GM13977 (cell line): Measurements from ENCODE around the gene ADAMTS15.

ENCODE experiments used
- DNase-seq: peaks from one replicate; pipeline ENCODE4 v3.0.0; 2012; ENCODE audit warnings: low spot score
- in situ Hi-C: fragments of 300-500 bp; cut with MboI; formaldehyde crosslinking; loops from one replicate; pipeline ENCODE4 v1.12.0; 2022; ENCODE audit warnings: low sequenced_read_pairs, low pct_unique_long_range_greater_than_20kb, mixed read lengths, inconsistent platforms; ENCODE audit not compliant: unreplicated experiment
- TF ChIP-seq, protein P1 (sequence below): IDR thresholded peaks from 2 replicates; pipeline ENCODE4 v1.5.1; 2012; ENCODE audit warnings: mild to moderate bottlenecking, control low read depth; ENCODE audit not compliant: insufficient read depth; ENCODE audit errors: extremely low read depth, missing control alignments

Gene ADAMTS15

GRCh38 chr11:130476922-130477491 lies 28.6 kb downstream of the ADAMTS15 start:
- no peak for DNase-seq
- TF ChIP-seq, protein P1, sequence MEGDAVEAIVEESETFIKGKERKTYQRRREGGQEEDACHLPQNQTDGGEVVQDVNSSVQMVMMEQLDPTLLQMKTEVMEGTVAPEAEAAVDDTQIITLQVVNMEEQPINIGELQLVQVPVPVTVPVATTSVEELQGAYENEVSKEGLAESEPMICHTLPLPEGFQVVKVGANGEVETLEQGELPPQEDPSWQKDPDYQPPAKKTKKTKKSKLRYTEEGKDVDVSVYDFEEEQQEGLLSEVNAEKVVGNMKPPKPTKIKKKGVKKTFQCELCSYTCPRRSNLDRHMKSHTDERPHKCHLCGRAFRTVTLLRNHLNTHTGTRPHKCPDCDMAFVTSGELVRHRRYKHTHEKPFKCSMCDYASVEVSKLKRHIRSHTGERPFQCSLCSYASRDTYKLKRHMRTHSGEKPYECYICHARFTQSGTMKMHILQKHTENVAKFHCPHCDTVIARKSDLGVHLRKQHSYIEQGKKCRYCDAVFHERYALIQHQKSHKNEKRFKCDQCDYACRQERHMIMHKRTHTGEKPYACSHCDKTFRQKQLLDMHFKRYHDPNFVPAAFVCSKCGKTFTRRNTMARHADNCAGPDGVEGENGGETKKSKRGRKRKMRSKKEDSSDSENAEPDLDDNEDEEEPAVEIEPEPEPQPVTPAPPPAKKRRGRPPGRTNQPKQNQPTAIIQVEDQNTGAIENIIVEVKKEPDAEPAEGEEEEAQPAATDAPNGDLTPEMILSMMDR: no peak
- in situ Hi-C loops: no loop called here

- peak; percentile 7 for DNase-seq
- in situ Hi-C loops: no loop called here
- TF ChIP-seq, protein P1: no peak
Measured at GRCh38 chr11:130477586-130478203, 29.2 kb downstream of the ADAMTS15 start.

DNA sequence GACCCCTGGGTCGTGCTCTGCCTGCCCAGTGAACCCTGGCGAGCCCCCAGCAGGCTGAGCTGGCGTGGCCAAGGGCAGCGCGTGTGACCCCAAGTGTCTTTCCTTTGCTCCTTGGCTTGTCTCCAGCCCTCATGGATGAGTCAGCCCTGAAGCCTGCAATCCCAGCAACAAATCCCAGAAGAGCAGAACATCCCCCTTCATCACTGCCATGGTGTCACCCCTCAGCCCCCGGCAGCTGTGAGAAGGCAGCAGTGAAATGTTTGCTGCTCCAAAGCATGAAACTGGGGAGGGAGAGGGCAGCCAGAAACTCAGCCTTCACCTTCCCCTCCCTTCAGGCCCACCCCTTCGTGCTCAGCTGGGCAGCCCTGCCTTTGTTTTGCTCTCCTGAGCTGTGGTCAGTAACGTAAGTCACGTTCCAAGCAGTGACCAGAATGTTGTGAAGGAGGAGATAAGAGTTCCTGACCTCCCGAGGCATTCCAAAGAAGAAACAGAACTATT lies 29.8 kb downstream of the ADAMTS15 start:
- DNase-seq: peak; percentile 12
- TF ChIP-seq, protein P1: no peak
- in situ Hi-C loops: no loop called here

GRCh38 chr11:130478881-130479280 lies 30.4 kb downstream of the ADAMTS15 start:
- in situ Hi-C loops: no loop called here
- TF ChIP-seq, protein P1: no peak
- peak; percentile 4 for DNase-seq

DNA sequence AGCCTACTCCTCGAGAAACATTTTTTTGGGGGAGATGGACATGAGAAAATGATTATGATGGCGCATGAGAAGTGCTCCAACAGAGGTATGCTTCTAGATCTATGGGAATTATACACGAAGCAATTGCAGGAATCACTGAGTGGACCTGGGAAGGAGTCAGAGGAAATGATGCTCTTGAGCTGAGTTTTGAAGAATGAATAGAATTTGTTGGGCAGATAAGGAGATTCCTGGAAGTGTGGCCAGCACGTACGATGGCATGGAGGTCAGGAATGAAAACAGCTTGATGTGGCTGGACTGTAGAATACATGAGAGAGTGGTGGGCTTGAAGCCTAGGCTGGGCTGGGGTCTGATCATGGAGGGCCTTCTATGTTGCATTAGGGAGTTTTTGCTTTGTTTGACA lies 31.7 kb downstream of the ADAMTS15 start:
- DNase-seq: no peak
- in situ Hi-C loops: no loop called here
- TF ChIP-seq, protein P1: no peak

GRCh38 chr11:130480711-130481140 lies 32.3 kb downstream of the ADAMTS15 start:
- DNase-seq: no peak
- TF ChIP-seq, protein P1: no peak
- in situ Hi-C loops: no loop called here

GRCh38 chr11:130483124-130483523 lies 34.7 kb downstream of the ADAMTS15 start:
- in situ Hi-C loops: no loop called here
- no peak for DNase-seq
- TF ChIP-seq, protein P1: no peak
